ENCODE measurements around the gene FBRS. TPM values are rescaled to one million over a fixed set of nuclear protein-coding genes. Genes with fewer than 3 reads are reported as not detected.

FBRS gene
- total and polyA plus RNA-seq, 2 of the 13 experiments (the other 11 are each of a cell fraction or from before 2014, with no cell fraction given) = 13.7 to 16.2 TPM

- TF ChIP-seq CEBPZ (IDR thresholded peaks at IDR 0.05; ENCODE audit: low read length) = no peak
- no peak for TF ChIP-seq DPF2 (CRISPR knock-in tag; IDR thresholded peaks at IDR 0.05; ENCODE audit: borderline replicate concordance, low read depth)
- TF ChIP-seq ELF4 (CRISPR knock-in tag; IDR thresholded peaks at IDR 0.05; ENCODE audit: borderline replicate concordance) = peak; percentile 91; the same call in 1 of the 2 replicates
- TF ChIP-seq HNF4A (CRISPR knock-in tag; IDR thresholded peaks at IDR 0.05) = peak; percentile 31
- peak; percentile 99 for TF ChIP-seq ZFX (CRISPR knock-in tag; IDR thresholded peaks at IDR 0.05; ENCODE audit: low read depth)
- TF ChIP-seq MXD1 (CRISPR knock-in tag; IDR thresholded peaks at IDR 0.05) = peak; percentile 95
- peak; percentile 93 for TF ChIP-seq KAT7 (CRISPR knock-in tag; IDR thresholded peaks at IDR 0.05; ENCODE audit: borderline replicate concordance)
- no peak for TF ChIP-seq SRSF4 (IDR thresholded peaks at IDR 0.05; ENCODE audit: low read depth, low read length, poor library complexity, severe bottlenecking)
- peak; percentile 75; the same call in 1 of the 2 replicates for TF ChIP-seq ZNF552 (CRISPR knock-in tag; IDR thresholded peaks at IDR 0.05; ENCODE audit: borderline replicate concordance)
- peak; percentile 97 for TF ChIP-seq ZNF615 (CRISPR knock-in tag; IDR thresholded peaks at IDR 0.05; ENCODE audit: borderline replicate concordance)
- TF ChIP-seq ZNF292 (CRISPR knock-in tag; IDR thresholded peaks at IDR 0.05; ENCODE audit: borderline replicate concordance, low read depth) = no peak
- 0 out of 2 replicates have a peak, but pooled peaks have one; percentile 69 for TF ChIP-seq ZNF530 (CRISPR knock-in tag; IDR thresholded peaks at IDR 0.05; ENCODE audit: low read depth)
- peak; percentile 84 for TF ChIP-seq HBP1 (CRISPR knock-in tag; IDR thresholded peaks at IDR 0.05; ENCODE audit: low read depth)
- TF ChIP-seq RFX3 (CRISPR knock-in tag; IDR thresholded peaks at IDR 0.05) = peak; percentile 12; the same call in 1 of the 2 replicates
- TF ChIP-seq HOXA3 (CRISPR knock-in tag; IDR thresholded peaks at IDR 0.05) = peak; percentile 99
- peak; percentile 99 for TF ChIP-seq YEATS4 (CRISPR knock-in tag; IDR thresholded peaks at IDR 0.05; ENCODE audit: borderline replicate concordance)
- TF ChIP-seq KAT8 (CRISPR knock-in tag; IDR thresholded peaks at IDR 0.05) = peak; percentile 97
- peak; percentile 73; the same call in 1 of the 2 replicates for TF ChIP-seq GZF1 (CRISPR knock-in tag; IDR thresholded peaks at IDR 0.05)
- peak; percentile 98 for TF ChIP-seq SNAI1 (CRISPR knock-in tag; IDR thresholded peaks at IDR 0.05; ENCODE audit: borderline replicate concordance)
- peak; percentile 60 for TF ChIP-seq FOSL2 (CRISPR knock-in tag; IDR thresholded peaks at IDR 0.05)
- peak; percentile 18; the same call in 1 of the 2 replicates for TF ChIP-seq ZBTB38 (CRISPR knock-in tag; IDR thresholded peaks at IDR 0.05)
- peak; percentile 89 for TF ChIP-seq GMEB1 (CRISPR knock-in tag; IDR thresholded peaks at IDR 0.05; ENCODE audit: borderline replicate concordance)
Measured at GRCh38 chr16:30609926-30610839, 48.0 kb upstream of the FBRS start, which contains the start of gene ZNF689 (continued).
